ENCODE data around the gene NOL7. TPM values are rescaled to one million over a fixed set of nuclear protein-coding genes. Genes with fewer than 3 reads are reported as not detected.

NOL7 gene
- total RNA-seq, 1 experiment from 2014 or later: 95.4 TPM

DNA sequence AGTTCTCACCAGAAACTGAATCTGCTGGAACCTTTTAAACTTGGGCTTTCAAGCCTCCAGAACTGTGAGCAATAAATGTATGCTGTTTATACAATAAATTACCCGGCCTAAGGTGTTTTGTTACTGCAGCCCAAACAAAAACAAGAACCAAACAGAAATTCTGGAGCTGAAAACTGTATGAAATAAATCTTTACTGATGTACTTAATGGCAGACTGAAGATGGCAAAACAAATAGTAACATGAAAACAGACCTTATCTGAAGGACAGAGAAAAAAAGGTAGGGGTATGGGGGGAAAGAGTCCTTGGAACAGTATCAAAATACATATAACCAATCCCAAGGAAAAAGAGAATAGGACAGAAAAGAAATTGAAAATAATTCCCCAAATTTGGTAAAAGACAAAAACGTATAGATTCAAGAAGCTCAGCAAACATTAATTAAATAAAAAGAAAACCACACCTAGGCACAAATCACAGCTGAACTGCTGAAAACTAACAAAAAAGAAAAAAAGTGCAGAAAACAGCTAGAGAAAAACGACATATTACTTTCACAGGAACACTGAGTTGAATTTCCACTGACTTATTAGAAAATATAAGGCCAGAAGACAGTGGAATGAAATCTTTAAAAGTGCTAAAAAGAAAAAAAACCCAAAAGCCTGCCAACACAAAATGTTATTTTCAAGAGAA is 47.7 kb downstream of the NOL7 start:
- peaks cover 13% of the 10 kb centered on the region for H3K4me1 ChIP-seq (ENCODE audit: insufficient read depth, low read length)
- H3K36me3 ChIP-seq (ENCODE audit: low read depth, low read length): no peaks in the 10 kb centered on the region
- H3K27me3 ChIP-seq (ENCODE audit: low read length): no peaks in the 10 kb centered on the region
- no peak overlapping the region for H3K27ac ChIP-seq (ENCODE audit: low read length)
- no peaks in the 10 kb centered on the region for H3K9me2 ChIP-seq (replicated peaks; ENCODE audit: low read length)
- H4K20me1 ChIP-seq (ENCODE audit: low read length): peaks cover 21% of the 10 kb centered on the region
- ChIA-PET CTCF (no interaction called here), POLR2A (ENCODE audit: unreplicated experiment) (no interaction called here)
- peaks cover 94% of the 10 kb centered on the region for H3K79me2 ChIP-seq (ENCODE audit: low read length)
- intact Hi-C loops (cut with micrococcal nuclease): loop anchor here (5.0 kb wide), 1 partner anchor 35 kb away; no protein-coding TSS in a partner anchor
- no peaks in the 10 kb centered on the region for H3K9me3 ChIP-seq (ENCODE audit: low read length)
- H3K4me2 ChIP-seq (ENCODE audit: low read length): no peak overlapping the region
- TF ChIP-seq, protein P1, sequence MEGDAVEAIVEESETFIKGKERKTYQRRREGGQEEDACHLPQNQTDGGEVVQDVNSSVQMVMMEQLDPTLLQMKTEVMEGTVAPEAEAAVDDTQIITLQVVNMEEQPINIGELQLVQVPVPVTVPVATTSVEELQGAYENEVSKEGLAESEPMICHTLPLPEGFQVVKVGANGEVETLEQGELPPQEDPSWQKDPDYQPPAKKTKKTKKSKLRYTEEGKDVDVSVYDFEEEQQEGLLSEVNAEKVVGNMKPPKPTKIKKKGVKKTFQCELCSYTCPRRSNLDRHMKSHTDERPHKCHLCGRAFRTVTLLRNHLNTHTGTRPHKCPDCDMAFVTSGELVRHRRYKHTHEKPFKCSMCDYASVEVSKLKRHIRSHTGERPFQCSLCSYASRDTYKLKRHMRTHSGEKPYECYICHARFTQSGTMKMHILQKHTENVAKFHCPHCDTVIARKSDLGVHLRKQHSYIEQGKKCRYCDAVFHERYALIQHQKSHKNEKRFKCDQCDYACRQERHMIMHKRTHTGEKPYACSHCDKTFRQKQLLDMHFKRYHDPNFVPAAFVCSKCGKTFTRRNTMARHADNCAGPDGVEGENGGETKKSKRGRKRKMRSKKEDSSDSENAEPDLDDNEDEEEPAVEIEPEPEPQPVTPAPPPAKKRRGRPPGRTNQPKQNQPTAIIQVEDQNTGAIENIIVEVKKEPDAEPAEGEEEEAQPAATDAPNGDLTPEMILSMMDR (conservative IDR thresholded peaks at IDR 0.05; ENCODE audit: low read depth, low read length): no peak
- no peak for TF ChIP-seq EZH2phosphoT487 (IDR thresholded peaks at IDR 0.05; ENCODE audit: borderline replicate concordance, low read length)
- TF ChIP-seq EZH2 (IDR thresholded peaks at IDR 0.05; ENCODE audit: low read length, unreplicated experiment): no peak
- no peak overlapping the region for H2AFZ ChIP-seq (ENCODE audit: low read length)
- no peaks in the 10 kb centered on the region for H3F3A ChIP-seq (ENCODE audit: low read length, unreplicated experiment)
- no peak overlapping the region for H3K9ac ChIP-seq (ENCODE audit: low read length)
- BruUV-seq (replicated peaks): no TSS peak
- H3K4me3 ChIP-seq (ENCODE audit: low read length): no peak overlapping the region
- ATAC-seq (no peak), DNase-seq (no peak)

DNA sequence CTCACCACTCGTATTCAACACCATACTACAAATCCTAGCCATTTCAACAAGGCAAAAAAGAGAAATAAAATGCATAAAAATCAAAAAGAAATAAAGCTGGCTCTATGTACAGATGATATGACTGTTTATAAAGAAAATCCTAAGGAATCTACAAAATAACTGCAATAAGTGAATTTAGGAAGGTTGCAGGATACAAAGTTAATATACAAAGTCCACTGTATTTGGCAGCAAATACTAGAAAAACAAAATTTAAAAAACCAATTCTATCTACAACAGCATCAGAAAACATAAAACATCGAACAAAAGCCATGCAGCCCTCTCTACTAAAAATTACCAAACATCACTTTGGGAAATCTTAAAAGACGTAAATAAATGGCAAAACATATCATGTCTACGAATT is 48.9 kb downstream of the NOL7 start:
- no peak overlapping the region for H3K27ac ChIP-seq (ENCODE audit: low read length)
- no TSS peak for BruUV-seq (replicated peaks)
- no peak overlapping the region for H3K9ac ChIP-seq (ENCODE audit: low read length)
- no peak overlapping the region for H3K4me2 ChIP-seq (ENCODE audit: low read length)
- no peaks in the 10 kb centered on the region for H3F3A ChIP-seq (ENCODE audit: low read length, unreplicated experiment)
- ATAC-seq (no peak), DNase-seq (no peak)
- intact Hi-C loops (cut with micrococcal nuclease): loop anchor here (5.0 kb wide), 1 partner anchor 33 kb away; no protein-coding TSS in a partner anchor
- H3K9me2 ChIP-seq (replicated peaks; ENCODE audit: low read length): no peaks in the 10 kb centered on the region
- TF ChIP-seq EZH2phosphoT487 (IDR thresholded peaks at IDR 0.05; ENCODE audit: borderline replicate concordance, low read length) (no peak), EZH2 (IDR thresholded peaks at IDR 0.05; ENCODE audit: low read length, unreplicated experiment) (no peak)
- TF ChIP-seq, protein P1 (conservative IDR thresholded peaks at IDR 0.05; ENCODE audit: low read depth, low read length): no peak
- H2AFZ ChIP-seq (ENCODE audit: low read length): no peak overlapping the region
- peaks cover 99% of the 10 kb centered on the region for H3K79me2 ChIP-seq (ENCODE audit: low read length)
- no peaks in the 10 kb centered on the region for H3K36me3 ChIP-seq (ENCODE audit: low read depth, low read length)
- H3K27me3 ChIP-seq (ENCODE audit: low read length): no peaks in the 10 kb centered on the region
- no peak overlapping the region for H3K4me3 ChIP-seq (ENCODE audit: low read length)
- CTCF ChIA-PET: no interaction called here
- POLR2A ChIA-PET (ENCODE audit: unreplicated experiment): no interaction called here
- peaks cover 21% of the 10 kb centered on the region for H4K20me1 ChIP-seq (ENCODE audit: low read length)
- peaks cover 16% of the 10 kb centered on the region for H3K4me1 ChIP-seq (ENCODE audit: insufficient read depth, low read length)
- H3K9me3 ChIP-seq (ENCODE audit: low read length): no peaks in the 10 kb centered on the region

DNA sequence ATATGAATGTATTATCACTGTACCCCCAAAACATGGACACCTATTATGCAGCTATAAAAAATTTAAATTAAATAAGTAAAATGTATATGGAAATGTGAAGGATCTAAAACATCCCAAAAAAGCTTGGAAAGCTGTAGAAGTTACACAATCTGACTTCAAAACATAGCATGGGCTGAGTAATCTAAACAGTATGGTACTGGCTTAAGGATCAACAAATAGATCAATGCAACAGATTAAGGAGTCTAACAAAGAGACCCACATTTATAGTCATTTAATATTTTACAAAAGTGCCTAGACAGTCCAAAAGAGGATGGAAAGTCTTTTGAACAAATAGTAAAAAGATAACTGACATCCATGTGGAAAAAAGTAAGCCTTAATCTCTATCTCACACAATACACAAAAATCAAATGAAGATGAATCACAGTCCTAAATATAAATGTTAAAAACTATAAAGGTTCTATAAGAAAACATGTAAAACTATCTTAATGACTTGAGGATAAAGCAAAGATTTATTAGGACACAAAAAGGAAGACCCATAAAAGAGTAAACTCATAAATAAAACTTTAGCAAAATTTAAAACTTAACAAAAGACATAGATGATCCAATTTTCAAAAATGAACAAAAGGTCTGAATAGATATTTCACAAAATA is 49.7 kb downstream of the NOL7 start:
- no peaks in the 10 kb centered on the region for H3K27me3 ChIP-seq (ENCODE audit: low read length)
- no peak overlapping the region for H3K27ac ChIP-seq (ENCODE audit: low read length)
- H3K9ac ChIP-seq (ENCODE audit: low read length): no peak overlapping the region
- intact Hi-C loops (cut with micrococcal nuclease): loop anchor here (5.0 kb wide), 1 partner anchor 32 kb away; no protein-coding TSS in a partner anchor
- H3F3A ChIP-seq (ENCODE audit: low read length, unreplicated experiment): no peaks in the 10 kb centered on the region
- DNase-seq (no peak), ATAC-seq (no peak)
- H3K4me3 ChIP-seq (ENCODE audit: low read length): no peak overlapping the region
- TF ChIP-seq EZH2 (IDR thresholded peaks at IDR 0.05; ENCODE audit: low read length, unreplicated experiment) (no peak), EZH2phosphoT487 (IDR thresholded peaks at IDR 0.05; ENCODE audit: borderline replicate concordance, low read length) (no peak)
- TF ChIP-seq, protein P1 (conservative IDR thresholded peaks at IDR 0.05; ENCODE audit: low read depth, low read length): no peak
- no peaks in the 10 kb centered on the region for H3K36me3 ChIP-seq (ENCODE audit: low read depth, low read length)
- POLR2A ChIA-PET (ENCODE audit: unreplicated experiment): no interaction called here
- CTCF ChIA-PET: no interaction called here
- H4K20me1 ChIP-seq (ENCODE audit: low read length): peaks cover 18% of the 10 kb centered on the region
- H2AFZ ChIP-seq (ENCODE audit: low read length): no peak overlapping the region
- H3K79me2 ChIP-seq (ENCODE audit: low read length): peaks cover 99% of the 10 kb centered on the region
- peaks cover 16% of the 10 kb centered on the region for H3K4me1 ChIP-seq (ENCODE audit: insufficient read depth, low read length)
- BruUV-seq (replicated peaks): no TSS peak
- H3K4me2 ChIP-seq (ENCODE audit: low read length): no peak overlapping the region
- no peaks in the 10 kb centered on the region for H3K9me2 ChIP-seq (replicated peaks; ENCODE audit: low read length)
- no peaks in the 10 kb centered on the region for H3K9me3 ChIP-seq (ENCODE audit: low read length)

Measured in PC-3 (cell line).